H9 (cell line): ENCODE measurements around the gene DMRT3. TPM values are rescaled to one million over a fixed set of nuclear protein-coding genes. Genes with fewer than 3 reads are reported as not detected.
A peak's percentile ranks its signal among the peaks of the same experiment; 100 is the strongest.

Experiments
- DNase-seq: peaks from one replicate; pipeline ENCODE4 v3.0.0-alpha.2; 2017
- H2AFZ ChIP-seq: one replicate; pipeline ENCODE4 v1.6.1; 2013; ENCODE audit warnings: mild to moderate bottlenecking, low read length, control low read depth, moderate library complexity
- H2AK5ac ChIP-seq: 2 replicates; pipeline ENCODE4 v1.6.1; 2013; ENCODE audit warnings: low read length, control low read depth, mixed read lengths; ENCODE audit not compliant: insufficient read length
- H2BK120ac ChIP-seq: one replicate; pipeline ENCODE4 v1.6.1; 2013; ENCODE audit warnings: low read depth, mild to moderate bottlenecking, low read length, control low read depth, inconsistent platforms; ENCODE audit not compliant: poor library complexity, severe bottlenecking
- H2BK12ac ChIP-seq: 2 replicates; pipeline ENCODE4 v1.6.1; 2013; ENCODE audit warnings: low read length, control low read depth, mixed read lengths, low read depth; ENCODE audit not compliant: insufficient read length
- H2BK15ac ChIP-seq: 2 replicates; pipeline ENCODE4 v1.6.1; 2013; ENCODE audit warnings: low read depth, low read length, control low read depth
- H2BK20ac ChIP-seq: one replicate; pipeline ENCODE4 v1.6.1; 2013; ENCODE audit warnings: low read depth, mild to moderate bottlenecking, low read length, control low read depth, inconsistent platforms; ENCODE audit not compliant: poor library complexity, severe bottlenecking
- H2BK5ac ChIP-seq: 2 replicates; pipeline ENCODE4 v1.6.1; 2013; ENCODE audit warnings: low read length, control low read depth, mixed read lengths; ENCODE audit not compliant: insufficient read length
- H3K14ac ChIP-seq: 2 replicates; pipeline ENCODE4 v1.6.1; 2013; ENCODE audit warnings: low read length, control low read depth; ENCODE audit not compliant: insufficient read depth
- H3K18ac ChIP-seq: 2 replicates; pipeline ENCODE4 v1.6.1; 2013; ENCODE audit warnings: low read depth, mild to moderate bottlenecking, mixed read lengths, low read length, control low read depth; ENCODE audit not compliant: insufficient read length
- H3K23ac ChIP-seq: 2 replicates; pipeline ENCODE4 v1.6.1; 2013; ENCODE audit warnings: low read length, control low read depth, mixed read lengths, low read depth; ENCODE audit not compliant: insufficient read length
- H3K23me2 ChIP-seq: 2 replicates; pipeline ENCODE4 v1.6.1; 2013; ENCODE audit warnings: low read depth, mild to moderate bottlenecking, mixed read lengths, low read length, control low read depth; ENCODE audit not compliant: insufficient read length, poor library complexity, severe bottlenecking
- H3K27ac ChIP-seq: 2 replicates; pipeline ENCODE4 v1.5.1; 2013; ENCODE audit warnings: low read length, control low read depth, mixed read lengths, low read depth; ENCODE audit not compliant: insufficient read length
- H3K27me3 ChIP-seq: 2 replicates; pipeline ENCODE4 v1.6.1; 2013; ENCODE audit warnings: low read length, control low read depth, inconsistent platforms; ENCODE audit not compliant: insufficient read depth
- H3K4ac ChIP-seq: 2 replicates; pipeline ENCODE4 v1.6.1; 2013; ENCODE audit warnings: low read depth, mild to moderate bottlenecking, control low read depth, inconsistent platforms, low read length, moderate library complexity
- H3K4me1 ChIP-seq: 2 replicates; pipeline ENCODE4 v1.6.1; 2013; ENCODE audit warnings: low read length, control low read depth, inconsistent platforms; ENCODE audit not compliant: insufficient read depth
- H3K4me2 ChIP-seq: 2 replicates; pipeline ENCODE4 v1.6.1; 2013; ENCODE audit warnings: low read length, control low read depth, mixed read lengths; ENCODE audit not compliant: insufficient read length, insufficient read depth
- H3K56ac ChIP-seq: 2 replicates; pipeline ENCODE4 v1.6.1; 2013; ENCODE audit warnings: low read depth, mild to moderate bottlenecking, mixed read lengths, low read length, control low read depth; ENCODE audit not compliant: insufficient read length
- H3K79me1 ChIP-seq: 2 replicates; pipeline ENCODE4 v1.6.1; 2013; ENCODE audit warnings: low read depth, mild to moderate bottlenecking, moderate library complexity, low read length, control low read depth, inconsistent platforms; ENCODE audit not compliant: insufficient read depth, poor library complexity, severe bottlenecking
- H3K79me2 ChIP-seq: 2 replicates; pipeline ENCODE4 v1.6.1; 2013; ENCODE audit warnings: low read length, control low read depth, inconsistent platforms; ENCODE audit not compliant: insufficient read depth
- H3K9ac ChIP-seq: 2 replicates; pipeline ENCODE4 v1.6.1; 2013; ENCODE audit warnings: low read length, control low read depth, mixed read lengths; ENCODE audit not compliant: insufficient read length; ENCODE audit errors: extremely low read depth
- H3K9me3 ChIP-seq: one replicate; pipeline ENCODE4 v1.6.1; 2013; ENCODE audit warnings: low read depth, low read length, inconsistent platforms; ENCODE audit not compliant: control insufficient read depth
- H3T11ph ChIP-seq: one replicate; pipeline ENCODE4 v1.6.1; 2013; ENCODE audit warnings: mild to moderate bottlenecking, low read length, control low read depth, inconsistent platforms
- H4K20me1 ChIP-seq: one replicate; pipeline ENCODE4 v1.6.1; 2013; ENCODE audit not compliant: control insufficient read depth, insufficient read length, insufficient read depth
- H4K5ac ChIP-seq: 2 replicates; pipeline ENCODE4 v1.6.1; 2013; ENCODE audit warnings: low read depth, mild to moderate bottlenecking, mixed read lengths, low read length, control low read depth; ENCODE audit not compliant: insufficient read length
- H4K8ac ChIP-seq: replicated peaks from 2 replicates; pipeline ENCODE4 v1.6.1; 2013; ENCODE audit warnings: low read length, control low read depth, mixed read lengths, low read depth; ENCODE audit not compliant: insufficient read length
- H4K91ac ChIP-seq: 2 replicates; pipeline ENCODE4 v1.6.1; 2013; ENCODE audit warnings: low read depth, mild to moderate bottlenecking, moderate library complexity, mixed read lengths, low read length, control low read depth; ENCODE audit not compliant: insufficient read length
- H3K27ac Mint-ChIP-seq, 3 experiments: 2 replicates in 2 of 3; 3 replicates in 1 of 3; pipeline ENCODE4 v1.8.0; 2020 to 2021; ENCODE audit warnings: mixed read lengths in 3 of 3, mild to moderate bottlenecking in 1 of 3, moderate library complexity in 1 of 3
- H3K27me3 Mint-ChIP-seq: 2 replicates; pipeline ENCODE4 v1.8.0; 2021; ENCODE audit warnings: low read depth, mild to moderate bottlenecking, moderate library complexity, mixed read lengths
- H3K36me3 Mint-ChIP-seq, 3 experiments: 2 replicates in 2 of 3; 3 replicates in 1 of 3; pipeline ENCODE4 v1.8.0; 2020 to 2021; ENCODE audit warnings: low read depth in 3 of 3, mixed read lengths in 3 of 3; ENCODE audit not compliant: insufficient read depth in 1 of 3
- H3K4me1 Mint-ChIP-seq, 2 experiments: 2 replicates each; pipeline ENCODE4 v1.8.0; 2020; ENCODE audit warnings: mixed read lengths in 2 of 2
- H3K4me3 Mint-ChIP-seq, 2 experiments: 2 replicates in 1 of 2; 3 replicates in 1 of 2; pipeline ENCODE4 v1.8.0; 2020 to 2021; ENCODE audit warnings: mild to moderate bottlenecking in 2 of 2, mixed read lengths in 2 of 2, moderate library complexity in 1 of 2
- H3K9me3 Mint-ChIP-seq, 2 experiments: 2 replicates in 1 of 2; 3 replicates in 1 of 2; pipeline ENCODE4 v1.8.0; 2020; ENCODE audit warnings: mild to moderate bottlenecking in 2 of 2, mixed read lengths in 2 of 2, moderate library complexity in 1 of 2
- WGBS: extraction: QIAGEN DNeasy Blood & Tissue Kit; methylation state at CpG from one replicate; pipeline ENCODE4 v1.1.7; 2013; ENCODE audit warnings: missing lambda C conversion rate, low lambda C conversion rate, mixed read lengths; ENCODE audit not compliant: insufficient read length; ENCODE audit errors: extremely low coverage; 5-methylcytosine and 5-hydroxymethylcytosine counted together
- total RNA-seq: library from RNA; stranded (reverse); gene quantifications from 2 replicates; pipeline ENCODE4 v1.2.1, GENCODE V29; 2021
- TF ChIP-seq, protein P1 (sequence below): fragments of 200-600 bp; sonication (generic); conservative IDR thresholded peaks from 3 replicates; pipeline ENCODE4 v1.8.0; 2021; ENCODE audit warnings: antibody characterized with exemption, mild to moderate bottlenecking

The DMRT3 gene
- total RNA-seq, 1 experiment from 2014 or later, result not detected

DNA sequence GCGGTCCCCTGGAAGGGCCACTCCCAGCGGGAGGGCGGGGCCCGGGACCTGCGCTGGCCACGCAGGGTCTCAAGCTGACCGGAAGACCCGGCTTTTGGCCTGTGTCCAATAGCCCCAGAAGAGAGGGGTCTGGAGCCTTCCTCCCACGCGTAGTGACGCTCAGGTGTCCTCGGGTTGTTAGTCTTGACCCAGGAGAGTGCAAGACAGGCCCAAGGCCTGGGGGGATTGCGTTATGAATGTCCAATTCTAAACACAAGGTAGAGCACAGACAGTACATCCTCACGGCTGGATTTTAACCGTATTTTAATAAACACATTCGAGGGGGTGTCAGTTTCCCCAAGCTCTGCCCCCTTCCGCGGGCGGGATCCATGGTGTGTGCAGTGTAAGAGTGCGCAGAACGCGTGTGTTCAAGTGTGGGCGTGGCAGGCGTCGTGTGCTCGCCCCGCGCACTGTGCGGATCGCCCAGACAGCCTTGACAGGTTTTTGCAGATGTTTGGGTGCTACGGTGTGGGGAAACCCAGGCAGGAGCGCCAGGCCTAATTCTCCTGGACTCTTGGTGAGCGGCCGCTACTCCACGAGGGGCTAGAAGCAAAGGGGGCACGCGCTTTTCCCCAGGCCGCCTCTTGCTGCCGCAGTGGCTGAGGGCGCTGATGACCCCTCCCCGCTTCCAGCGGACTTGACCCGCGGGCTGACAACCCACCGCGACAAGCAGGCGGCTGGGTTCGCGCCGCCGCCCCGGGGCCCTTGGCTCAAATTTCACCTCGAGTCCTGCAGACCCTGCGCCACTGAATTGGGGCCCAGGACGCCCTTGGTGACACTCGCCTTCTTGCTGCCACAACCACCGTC, 6.1 kb upstream of the DMRT3 start:
- Histone ChIP-seq H3K4me2 (peak overlapping the region; percentile 90), H3K79me2 (no peaks in the 10 kb centered on the region), H3K18ac (no peak overlapping the region), H4K20me1 (no peaks in the 10 kb centered on the region), H3K23ac (no peak overlapping the region), H4K5ac (no peak overlapping the region), H2BK5ac (no peak overlapping the region), H3K23me2 (peaks cover 22% of the 10 kb centered on the region), H3K56ac (no peak overlapping the region), H3K79me1 (no peaks in the 10 kb centered on the region), H2AK5ac (no peak overlapping the region), H3K4me1 (peaks cover 2% of the 10 kb centered on the region; the same call in 1 of the 2 replicates), H2AFZ (no peak overlapping the region), H2BK20ac (no peak overlapping the region), H4K91ac (no peak overlapping the region), H2BK12ac (no peak overlapping the region), H3K27me3 (peaks cover 65% of the 10 kb centered on the region), H4K8ac (no peak overlapping the region), H2BK15ac (no peak overlapping the region; the same call in 1 of the 2 replicates), H2BK120ac (no peak overlapping the region), H3K14ac (no peak overlapping the region), H3T11ph (no peak overlapping the region), H3K9ac (no peak overlapping the region), H3K27ac (no peak overlapping the region), H3K9me3 (no peaks in the 10 kb centered on the region), H3K4ac (no peak overlapping the region)
- peaks cover 98% of the 10 kb centered on the region for H3K27me3 Mint-ChIP-seq
- H3K9me3 Mint-ChIP-seq, result peaks cover 0 to 2% of the 10 kb centered on the region in 2 experiments; a peak in 4 of 5 replicates
- peak; percentile 82 for DNase-seq
- H3K27ac Mint-ChIP-seq, result no peak overlapping the region
- TF ChIP-seq, protein P1, sequence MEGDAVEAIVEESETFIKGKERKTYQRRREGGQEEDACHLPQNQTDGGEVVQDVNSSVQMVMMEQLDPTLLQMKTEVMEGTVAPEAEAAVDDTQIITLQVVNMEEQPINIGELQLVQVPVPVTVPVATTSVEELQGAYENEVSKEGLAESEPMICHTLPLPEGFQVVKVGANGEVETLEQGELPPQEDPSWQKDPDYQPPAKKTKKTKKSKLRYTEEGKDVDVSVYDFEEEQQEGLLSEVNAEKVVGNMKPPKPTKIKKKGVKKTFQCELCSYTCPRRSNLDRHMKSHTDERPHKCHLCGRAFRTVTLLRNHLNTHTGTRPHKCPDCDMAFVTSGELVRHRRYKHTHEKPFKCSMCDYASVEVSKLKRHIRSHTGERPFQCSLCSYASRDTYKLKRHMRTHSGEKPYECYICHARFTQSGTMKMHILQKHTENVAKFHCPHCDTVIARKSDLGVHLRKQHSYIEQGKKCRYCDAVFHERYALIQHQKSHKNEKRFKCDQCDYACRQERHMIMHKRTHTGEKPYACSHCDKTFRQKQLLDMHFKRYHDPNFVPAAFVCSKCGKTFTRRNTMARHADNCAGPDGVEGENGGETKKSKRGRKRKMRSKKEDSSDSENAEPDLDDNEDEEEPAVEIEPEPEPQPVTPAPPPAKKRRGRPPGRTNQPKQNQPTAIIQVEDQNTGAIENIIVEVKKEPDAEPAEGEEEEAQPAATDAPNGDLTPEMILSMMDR, result no peak
- no peaks in the 10 kb centered on the region; a peak in 1 of 7 replicates for H3K36me3 Mint-ChIP-seq
- WGBS, result no CpG with 5 or more reads among the region's 57 CpGs
- H3K4me1 Mint-ChIP-seq, result peaks cover 38 to 54% of the 10 kb centered on the region in 2 experiments
- peak overlapping the region; percentile 25 to 82 for H3K4me3 Mint-ChIP-seq
